ENCODE measurements around the gene DKK3. TPM values are rescaled to one million over a fixed set of nuclear protein-coding genes. Genes with fewer than 3 reads are reported as not detected.

Gene DKK3
- total RNA-seq, 3 donors from 2014 or later (not counting 1 experiment from before 2014, with no cell fraction given), result 0.16 to 0.70 TPM; not detected in 1

DNA sequence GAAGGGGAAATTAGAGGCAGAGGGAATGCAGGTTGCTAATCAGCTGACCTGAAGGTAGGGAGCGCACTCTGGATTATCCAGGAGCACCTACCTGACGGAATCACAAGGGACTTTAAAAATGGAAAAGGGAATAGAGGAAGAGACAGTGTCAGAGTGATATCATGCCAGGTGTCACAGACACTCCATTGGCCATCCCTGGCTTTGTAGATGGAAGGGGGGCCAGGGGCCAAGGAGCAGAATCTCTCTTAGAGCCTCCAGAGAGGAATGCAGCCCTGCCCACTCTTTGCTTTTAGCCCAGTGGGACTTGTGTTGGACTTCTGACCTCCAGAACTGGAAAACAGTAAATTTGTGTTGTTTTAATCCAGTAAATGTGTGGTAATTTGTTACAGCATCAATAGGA lies 37.9 kb downstream of the DKK3 start:
- Mint-ChIP-seq H3K27ac (no peak overlapping the region), H3K27me3 (ENCODE audit: low read depth in 2 of 2) (peaks cover 0 to 5% of the 10 kb centered on the region in 2 donors), H3K9me3 (no peaks in the 10 kb centered on the region), H3K4me3 (no peak overlapping the region), H3K4me1 (peaks cover 0 to 9% of the 10 kb centered on the region in 2 donors), H3K36me3 (no peaks in the 10 kb centered on the region)
- Histone ChIP-seq H3K4me3 (ENCODE audit: low read length) (no peak overlapping the region), H3K27ac (ENCODE audit: low read length) (no peak overlapping the region), H3K9me3 (ENCODE audit: control insufficient read depth, insufficient read depth, low read length) (no peaks in the 10 kb centered on the region), H3K27me3 (ENCODE audit: control insufficient read depth, insufficient read depth, low read length) (no peaks in the 10 kb centered on the region), H3K36me3 (ENCODE audit: control insufficient read depth, insufficient read depth, low read length) (no peaks in the 10 kb centered on the region), H3K4me1 (ENCODE audit: control insufficient read depth, insufficient read depth, low read length) (peaks cover 4% of the 10 kb centered on the region)
- DNase-seq (no peak), ATAC-seq (no peak)
- intact Hi-C loops (cut with micrococcal nuclease), result no loop called here
- 93% methylated on average over 2 of the region's 2 CpGs for WGBS (ENCODE audit: insufficient coverage)
- TF ChIP-seq, protein P1, sequence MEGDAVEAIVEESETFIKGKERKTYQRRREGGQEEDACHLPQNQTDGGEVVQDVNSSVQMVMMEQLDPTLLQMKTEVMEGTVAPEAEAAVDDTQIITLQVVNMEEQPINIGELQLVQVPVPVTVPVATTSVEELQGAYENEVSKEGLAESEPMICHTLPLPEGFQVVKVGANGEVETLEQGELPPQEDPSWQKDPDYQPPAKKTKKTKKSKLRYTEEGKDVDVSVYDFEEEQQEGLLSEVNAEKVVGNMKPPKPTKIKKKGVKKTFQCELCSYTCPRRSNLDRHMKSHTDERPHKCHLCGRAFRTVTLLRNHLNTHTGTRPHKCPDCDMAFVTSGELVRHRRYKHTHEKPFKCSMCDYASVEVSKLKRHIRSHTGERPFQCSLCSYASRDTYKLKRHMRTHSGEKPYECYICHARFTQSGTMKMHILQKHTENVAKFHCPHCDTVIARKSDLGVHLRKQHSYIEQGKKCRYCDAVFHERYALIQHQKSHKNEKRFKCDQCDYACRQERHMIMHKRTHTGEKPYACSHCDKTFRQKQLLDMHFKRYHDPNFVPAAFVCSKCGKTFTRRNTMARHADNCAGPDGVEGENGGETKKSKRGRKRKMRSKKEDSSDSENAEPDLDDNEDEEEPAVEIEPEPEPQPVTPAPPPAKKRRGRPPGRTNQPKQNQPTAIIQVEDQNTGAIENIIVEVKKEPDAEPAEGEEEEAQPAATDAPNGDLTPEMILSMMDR (IDR thresholded peaks at IDR 0.05), result no peak

DNA sequence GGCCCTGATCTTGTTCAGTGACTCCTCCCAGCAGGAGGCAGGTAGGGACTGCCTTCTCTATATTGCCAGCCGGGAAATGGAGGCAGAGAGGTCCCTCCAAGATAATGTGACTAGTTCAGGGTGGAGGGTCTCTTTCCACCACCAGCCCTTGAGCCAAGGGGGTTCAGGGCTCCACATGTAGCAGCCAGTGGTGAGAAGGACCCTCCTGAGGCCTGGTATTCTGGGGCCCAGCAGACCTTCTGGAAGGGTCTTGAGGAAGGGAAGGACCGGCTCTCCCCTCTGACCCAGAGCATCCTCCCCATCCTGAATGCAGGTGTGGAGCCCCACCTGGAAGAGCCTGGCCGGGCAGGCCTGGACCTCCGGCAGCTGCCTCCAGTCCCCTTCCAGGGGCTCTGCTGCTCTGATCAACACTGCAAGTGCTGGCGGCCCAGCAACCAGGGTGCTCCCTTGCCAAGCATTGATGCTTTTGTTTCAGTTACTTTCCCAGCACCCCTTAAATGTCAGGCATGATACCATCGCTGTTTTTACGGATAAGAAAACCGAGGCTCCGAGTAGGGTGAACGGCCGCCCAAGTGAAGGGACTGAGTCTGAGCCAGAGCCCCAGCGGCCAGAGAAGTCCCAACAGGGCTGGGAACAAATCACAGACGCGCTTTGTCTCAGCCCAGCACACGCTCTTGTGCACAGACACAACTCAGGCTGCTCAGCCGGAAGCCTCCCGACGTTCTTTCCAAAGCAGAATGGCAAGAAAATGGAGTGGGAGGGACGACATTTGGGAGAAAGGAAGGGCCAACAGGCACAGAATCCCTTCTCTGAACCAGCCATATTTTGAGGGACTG lies 38.8 kb downstream of the DKK3 start:
- peaks cover 0 to 9% of the 10 kb centered on the region in 2 donors for H3K4me1 Mint-ChIP-seq
- H3K4me3 Mint-ChIP-seq, result no peak overlapping the region
- intact Hi-C loops (cut with micrococcal nuclease), result loop anchor here (5.0 kb wide), 1 partner anchor 172 kb away; no protein-coding TSS in a partner anchor
- H3K4me3 ChIP-seq (ENCODE audit: low read length), result no peak overlapping the region
- no peaks in the 10 kb centered on the region for H3K9me3 ChIP-seq (ENCODE audit: control insufficient read depth, insufficient read depth, low read length)
- peaks cover 0 to 5% of the 10 kb centered on the region in 2 donors for H3K27me3 Mint-ChIP-seq (ENCODE audit: low read depth in 2 of 2)
- 94% methylated on average over 19 of the region's 19 CpGs for WGBS (ENCODE audit: insufficient coverage)
- H3K36me3 Mint-ChIP-seq, result no peaks in the 10 kb centered on the region
- no peak overlapping the region for H3K27ac Mint-ChIP-seq
- no peaks in the 10 kb centered on the region for H3K9me3 Mint-ChIP-seq
- no peaks in the 10 kb centered on the region for H3K36me3 ChIP-seq (ENCODE audit: control insufficient read depth, insufficient read depth, low read length)
- no peaks in the 10 kb centered on the region for H3K27me3 ChIP-seq (ENCODE audit: control insufficient read depth, insufficient read depth, low read length)
- ATAC-seq, result no peak
- H3K27ac ChIP-seq (ENCODE audit: low read length), result no peak overlapping the region
- no peak for DNase-seq
- TF ChIP-seq, protein P1 (IDR thresholded peaks at IDR 0.05), result no peak
- H3K4me1 ChIP-seq (ENCODE audit: control insufficient read depth, insufficient read depth, low read length), result no peaks in the 10 kb centered on the region

DNA sequence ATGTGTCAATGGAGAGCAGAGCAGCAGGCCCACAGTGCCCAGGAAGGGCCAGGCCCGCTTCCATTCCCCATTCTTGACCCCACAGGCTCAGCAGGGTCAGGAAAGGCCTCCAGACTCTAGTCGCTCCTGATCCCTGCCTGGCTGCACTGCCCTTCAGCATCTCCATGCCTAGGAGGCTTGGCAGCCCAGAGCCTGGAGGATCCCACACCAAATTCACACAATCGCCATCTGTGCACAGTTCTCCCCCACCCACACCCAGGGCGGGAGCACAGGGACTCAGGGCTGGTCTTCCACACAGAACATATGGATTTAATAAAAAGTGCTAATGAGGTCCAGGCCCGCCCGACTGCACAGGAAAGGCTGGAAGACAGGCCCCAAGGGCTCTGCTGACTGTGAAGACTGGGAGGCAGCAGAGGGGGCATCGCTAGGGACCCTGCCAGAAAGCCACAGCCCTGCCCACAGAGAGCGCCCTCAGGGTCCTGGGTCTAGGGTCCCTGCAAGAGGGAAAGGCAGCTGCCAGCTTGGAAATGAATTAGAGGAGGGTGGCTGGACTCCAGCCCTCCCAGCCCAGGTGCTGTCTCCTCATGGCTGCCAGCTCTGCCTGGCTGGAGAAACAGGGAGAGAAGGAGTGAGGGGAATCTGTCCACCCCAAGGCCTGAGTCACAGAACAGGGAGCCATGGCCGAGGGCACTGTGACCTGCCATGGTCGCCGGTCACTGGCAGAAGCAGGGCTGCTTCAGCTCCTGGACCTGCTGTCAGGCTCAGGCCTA lies 39.7 kb downstream of the DKK3 start:
- H3K27ac Mint-ChIP-seq, result no peak overlapping the region
- TF ChIP-seq, protein P1 (IDR thresholded peaks at IDR 0.05), result no peak

More for the DNA sequence above, 39.7 kb downstream of the DKK3 start:
- ATAC-seq, result no peak
- H3K27ac ChIP-seq (ENCODE audit: low read length), result no peak overlapping the region
- no peak for DNase-seq
- no peak overlapping the region for H3K4me3 ChIP-seq (ENCODE audit: low read length)
- Mint-ChIP-seq H3K27me3 (ENCODE audit: low read depth in 2 of 2) (peaks cover 0 to 5% of the 10 kb centered on the region in 2 donors), H3K4me1 (peaks cover 0 to 9% of the 10 kb centered on the region in 2 donors), H3K9me3 (no peaks in the 10 kb centered on the region), H3K4me3 (no peak overlapping the region), H3K36me3 (no peaks in the 10 kb centered on the region)
- H3K9me3 ChIP-seq (ENCODE audit: control insufficient read depth, insufficient read depth, low read length), result no peaks in the 10 kb centered on the region
- intact Hi-C loops (cut with micrococcal nuclease), result loop anchor here (5.0 kb wide), 1 partner anchor 171 kb away; no protein-coding TSS in a partner anchor
- no peaks in the 10 kb centered on the region for H3K4me1 ChIP-seq (ENCODE audit: control insufficient read depth, insufficient read depth, low read length)
- H3K36me3 ChIP-seq (ENCODE audit: control insufficient read depth, insufficient read depth, low read length), result no peaks in the 10 kb centered on the region
- WGBS (ENCODE audit: insufficient coverage), result 77% methylated on average over 11 of the region's 11 CpGs
- no peaks in the 10 kb centered on the region for H3K27me3 ChIP-seq (ENCODE audit: control insufficient read depth, insufficient read depth, low read length)
